Activated T-helper 17 cell treated with anti-CD3 and anti-CD28 coated beads, Interleukin-2, amount 50 U/mL, for 72 hours (primary cell): ENCODE results near the gene MCFD2. TPM values are rescaled to one million over a fixed set of nuclear protein-coding genes. Genes with fewer than 3 reads are reported as not detected.
"Not testable (repeated sequence)": the region's sequence is repeated elsewhere in the genome, so short reads cannot be mapped to it uniquely, and the experiment has no call there.

Source experiments
- ATAC-seq: fragments of 150-1000 bp; cut with Tn5 transposase; replicated peaks from 2 replicates; pipeline ENCODE4 v1.10.0; 2021; ENCODE audit warnings: mild to moderate bottlenecking, moderate library complexity
- H3K27ac Mint-ChIP-seq: one replicate; pipeline ENCODE4 v1.8.0; 2022; ENCODE audit warnings: mixed read lengths
- H3K27me3 Mint-ChIP-seq: one replicate; pipeline ENCODE4 v1.8.0; 2022; ENCODE audit warnings: mixed read lengths
- H3K36me3 Mint-ChIP-seq: one replicate; pipeline ENCODE4 v1.8.0; 2022; ENCODE audit warnings: low read depth, mild to moderate bottlenecking, mixed read lengths
- H3K4me1 Mint-ChIP-seq: one replicate; pipeline ENCODE4 v1.8.0; 2022; ENCODE audit warnings: mixed read lengths
- H3K4me3 Mint-ChIP-seq: one replicate; pipeline ENCODE4 v1.8.0; 2022; ENCODE audit warnings: mild to moderate bottlenecking, mixed read lengths
- H3K9me3 Mint-ChIP-seq: one replicate; pipeline ENCODE4 v1.8.0; 2022; ENCODE audit warnings: mixed read lengths
- total RNA-seq, 2 donors: library from RNA; stranded (reverse); gene quantifications; one replicate each; pipeline ENCODE4 v1.2.3, GENCODE V29; 2022

The MCFD2 gene
- total RNA-seq, 2 donors from 2014 or later, result 37.1 to 63.1 TPM

- no peak for ATAC-seq
- Mint-ChIP-seq H3K9me3 (no peaks in the 10 kb centered on the region), H3K4me3 (no peak overlapping the region), H3K27ac (no peak overlapping the region), H3K36me3 (no peaks in the 10 kb centered on the region), H3K4me1 (no peaks in the 10 kb centered on the region), H3K27me3 (peaks cover 10% of the 10 kb centered on the region)
Observed at GRCh38 chr2:46876741-46877384, 38.7 kb downstream of the MCFD2 start.

GRCh38 chr2:46875962-46876689 lies 39.5 kb downstream of the MCFD2 start:
- not testable (repeated sequence) for H3K4me1 Mint-ChIP-seq, H3K36me3 Mint-ChIP-seq, H3K27ac Mint-ChIP-seq, ATAC-seq, H3K4me3 Mint-ChIP-seq, H3K27me3 Mint-ChIP-seq, H3K9me3 Mint-ChIP-seq

- ATAC-seq, result no peak
- Mint-ChIP-seq H3K36me3 (no peaks in the 10 kb centered on the region), H3K27ac (no peak overlapping the region), H3K9me3 (no peaks in the 10 kb centered on the region), H3K27me3 (peaks cover 16% of the 10 kb centered on the region), H3K4me3 (no peak overlapping the region), H3K4me1 (no peaks in the 10 kb centered on the region)
Observed at GRCh38 chr2:46875226-46875899, 40.2 kb downstream of the MCFD2 start.

GRCh38 chr2:46874236-46874929 lies 41.2 kb downstream of the MCFD2 start:
- no peaks in the 10 kb centered on the region for H3K4me1 Mint-ChIP-seq
- H3K27me3 Mint-ChIP-seq, result peaks cover 17% of the 10 kb centered on the region
- no peak overlapping the region for H3K4me3 Mint-ChIP-seq
- no peaks in the 10 kb centered on the region for H3K36me3 Mint-ChIP-seq
- no peak for ATAC-seq
- no peak overlapping the region for H3K27ac Mint-ChIP-seq
- no peaks in the 10 kb centered on the region for H3K9me3 Mint-ChIP-seq

GRCh38 chr2:46873604-46874068 lies 42.0 kb downstream of the MCFD2 start:
- H3K27me3 Mint-ChIP-seq, result peaks cover 21% of the 10 kb centered on the region
- H3K9me3 Mint-ChIP-seq, result no peaks in the 10 kb centered on the region
- no peaks in the 10 kb centered on the region for H3K36me3 Mint-ChIP-seq
- no peak overlapping the region for H3K27ac Mint-ChIP-seq
- H3K4me1 Mint-ChIP-seq, result no peaks in the 10 kb centered on the region
- peak; percentile 79 for ATAC-seq
- H3K4me3 Mint-ChIP-seq, result no peak overlapping the region

- Mint-ChIP-seq H3K4me3 (no peak overlapping the region), H3K36me3 (no peaks in the 10 kb centered on the region), H3K4me1 (no peaks in the 10 kb centered on the region), H3K27ac (no peak overlapping the region), H3K9me3 (no peaks in the 10 kb centered on the region), H3K27me3 (peaks cover 23% of the 10 kb centered on the region)
- ATAC-seq, result no peak
Observed at GRCh38 chr2:46872902-46873603, 42.6 kb downstream of the MCFD2 start.

GRCh38 chr2:46871976-46872381 lies 43.6 kb downstream of the MCFD2 start:
- no peaks in the 10 kb centered on the region for H3K4me1 Mint-ChIP-seq
- H3K27me3 Mint-ChIP-seq, result peaks cover 26% of the 10 kb centered on the region
- H3K4me3 Mint-ChIP-seq, result no peak overlapping the region
- H3K36me3 Mint-ChIP-seq, result no peaks in the 10 kb centered on the region
- no peak for ATAC-seq
- H3K9me3 Mint-ChIP-seq, result no peaks in the 10 kb centered on the region
- H3K27ac Mint-ChIP-seq, result no peak overlapping the region

GRCh38 chr2:46870051-46870839 lies 45.4 kb downstream of the MCFD2 start:
- Mint-ChIP-seq H3K27ac (no peak overlapping the region), H3K9me3 (no peaks in the 10 kb centered on the region), H3K36me3 (no peaks in the 10 kb centered on the region), H3K4me3 (no peak overlapping the region), H3K27me3 (peaks cover 26% of the 10 kb centered on the region), H3K4me1 (no peaks in the 10 kb centered on the region)
- ATAC-seq, result no peak

- no peak for ATAC-seq
- H3K4me1 Mint-ChIP-seq, result no peaks in the 10 kb centered on the region
- no peaks in the 10 kb centered on the region for H3K36me3 Mint-ChIP-seq
- no peak overlapping the region for H3K27ac Mint-ChIP-seq
- no peak overlapping the region for H3K4me3 Mint-ChIP-seq
- H3K27me3 Mint-ChIP-seq, result peaks cover 25% of the 10 kb centered on the region
- H3K9me3 Mint-ChIP-seq, result no peaks in the 10 kb centered on the region
Observed at GRCh38 chr2:46869621-46870020, 46.0 kb downstream of the MCFD2 start.

- Mint-ChIP-seq H3K9me3 (no peaks in the 10 kb centered on the region), H3K27me3 (peaks cover 21% of the 10 kb centered on the region), H3K36me3 (no peaks in the 10 kb centered on the region), H3K4me1 (no peaks in the 10 kb centered on the region), H3K27ac (no peak overlapping the region), H3K4me3 (no peak overlapping the region)
- ATAC-seq, result no peak
Observed at GRCh38 chr2:46866770-46867246, 48.8 kb downstream of the MCFD2 start.

- Mint-ChIP-seq H3K27me3 (peaks cover 14% of the 10 kb centered on the region), H3K27ac (no peak overlapping the region), H3K36me3 (no peaks in the 10 kb centered on the region), H3K4me1 (no peaks in the 10 kb centered on the region), H3K9me3 (no peaks in the 10 kb centered on the region), H3K4me3 (no peak overlapping the region)
- no peak for ATAC-seq
Observed at GRCh38 chr2:46865181-46865970, 50.2 kb downstream of the MCFD2 start.

- peaks cover 9% of the 10 kb centered on the region for H3K27me3 Mint-ChIP-seq
- no peak overlapping the region for H3K27ac Mint-ChIP-seq
- no peaks in the 10 kb centered on the region for H3K4me1 Mint-ChIP-seq
- no peak overlapping the region for H3K4me3 Mint-ChIP-seq
- H3K9me3 Mint-ChIP-seq, result no peaks in the 10 kb centered on the region
- no peaks in the 10 kb centered on the region for H3K36me3 Mint-ChIP-seq
- no peak for ATAC-seq
Observed at GRCh38 chr2:46863882-46864281, 51.7 kb downstream of the MCFD2 start.

GRCh38 chr2:46862514-46862913 lies 53.1 kb downstream of the MCFD2 start:
- no peak overlapping the region for H3K4me3 Mint-ChIP-seq
- peaks cover 5% of the 10 kb centered on the region for H3K27me3 Mint-ChIP-seq
- no peaks in the 10 kb centered on the region for H3K36me3 Mint-ChIP-seq
- no peak overlapping the region for H3K27ac Mint-ChIP-seq
- no peak for ATAC-seq
- H3K9me3 Mint-ChIP-seq, result no peaks in the 10 kb centered on the region
- no peaks in the 10 kb centered on the region for H3K4me1 Mint-ChIP-seq
